ENCODE measurements around the gene CRCP.

DNA sequence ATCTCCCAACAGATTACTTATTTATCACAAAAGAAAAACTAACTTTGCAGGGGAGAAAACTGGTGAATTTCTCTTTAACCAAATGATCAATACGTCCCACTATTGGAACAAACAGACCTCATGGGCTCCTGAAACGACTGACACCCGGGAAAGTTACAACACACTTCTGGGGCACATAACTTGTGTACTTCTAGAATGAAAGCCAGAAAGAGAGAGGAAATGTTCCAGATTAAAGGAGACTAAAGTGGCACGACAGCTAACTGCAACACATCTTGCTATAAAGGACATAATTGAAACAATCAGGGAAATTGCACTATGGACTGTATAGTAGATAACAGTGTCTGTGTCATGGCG lies 75.8 kb downstream of the CRCP start:
- TF ChIP-seq CTCF (IDR thresholded peaks at IDR 0.05) (no peak), POLR2A (IDR thresholded peaks at IDR 0.05) (no peak), EP300 (IDR thresholded peaks at IDR 0.05) (no peak)
